WTC11 (cell line): Measurements from ENCODE around the gene RCE1. TPM values are rescaled to one million over a fixed set of nuclear protein-coding genes. Genes with fewer than 3 reads are reported as not detected.

ENCODE experiments used
- ATAC-seq: fragments of 200-7000 bp; cut with Tn5 transposase; 2 replicates; pipeline ENCODE4 v1.10.0; 2021; ENCODE audit warnings: mild to moderate bottlenecking, moderate library complexity
- CTCF ChIA-PET: fragments of 300-600 bp; sonication (Branson Sonifier 250); formaldehyde crosslinking; loops from one replicate; lab custom pipeline; 2021; ENCODE audit warnings: antibody characterized with exemption; lab: Charles Lee
- POLR2A ChIA-PET: fragments of 350-600 bp; sonication (Branson Sonifier 250); formaldehyde crosslinking; loops from one replicate; lab custom pipeline; 2021; ENCODE audit warnings: antibody characterized with exemption; lab: Charles Lee
- DNase-seq: peaks from one replicate; pipeline ENCODE4 v3.0.0; 2021; ENCODE audit warnings: low spot score
- H3K27ac Mint-ChIP-seq: 2 replicates; pipeline ENCODE4 v1.8.0; 2021; ENCODE audit warnings: mixed read lengths
- H3K27me3 Mint-ChIP-seq: 2 replicates; pipeline ENCODE4 v1.8.0; 2021; ENCODE audit warnings: low read depth, mild to moderate bottlenecking, moderate library complexity, mixed read lengths
- H3K36me3 Mint-ChIP-seq: 2 replicates; pipeline ENCODE4 v1.8.0; 2021; ENCODE audit warnings: mixed read lengths
- H3K4me1 Mint-ChIP-seq: 2 replicates; pipeline ENCODE4 v1.8.0; 2022; ENCODE audit warnings: mixed read lengths
- H3K4me3 Mint-ChIP-seq: 2 replicates; pipeline ENCODE4 v1.8.0; 2021; ENCODE audit warnings: mild to moderate bottlenecking, moderate library complexity, mixed read lengths
- H3K9me3 Mint-ChIP-seq: 2 replicates; pipeline ENCODE4 v1.8.0; 2021; ENCODE audit warnings: mixed read lengths
- CREB1 ChIP-seq: sonication (generic); formaldehyde crosslinking; IDR thresholded peaks from 2 replicates; pipeline ENCODE4 v1.8.0; 2023; ENCODE audit warnings: mild to moderate bottlenecking, missing genetic modification reagents
- CTCF ChIP-seq: fragments of 200-600 bp; IDR thresholded peaks from 2 replicates; pipeline ENCODE4 v1.8.0; 2022; ENCODE audit warnings: antibody characterized with exemption
- E2F1 ChIP-seq: sonication (generic); formaldehyde crosslinking; IDR thresholded peaks from 2 replicates; pipeline ENCODE4 v1.8.0; 2022; ENCODE audit warnings: mild to moderate bottlenecking, missing genetic modification reagents
- FOXP1 ChIP-seq: sonication (generic); formaldehyde crosslinking; IDR thresholded peaks from 2 replicates; pipeline ENCODE4 v1.8.0; 2022; ENCODE audit warnings: missing genetic modification reagents, mild to moderate bottlenecking, moderate library complexity, borderline replicate concordance
- IRF1 ChIP-seq: sonication (generic); formaldehyde crosslinking; IDR thresholded peaks from 2 replicates; pipeline ENCODE4 v1.8.0; 2023; ENCODE audit warnings: missing genetic modification reagents
- IRF2 ChIP-seq: sonication (generic); formaldehyde crosslinking; IDR thresholded peaks from 2 replicates; pipeline ENCODE4 v1.8.0; 2022; ENCODE audit warnings: low read depth, missing genetic modification reagents, borderline replicate concordance
- JAZF1 ChIP-seq: fragments of 250-450 bp; sonication (Bioruptor Pico); IDR thresholded peaks from 2 replicates; pipeline ENCODE4 v1.9.0; 2021; ENCODE audit warnings: moderate library complexity, mild to moderate bottlenecking, inconsistent platforms
- MXD4 ChIP-seq: fragments of 250-450 bp; sonication (Bioruptor Pico); IDR thresholded peaks from 2 replicates; pipeline ENCODE4 v1.8.0; 2021; ENCODE audit warnings: mild to moderate bottlenecking, moderate library complexity, borderline replicate concordance
- MYBL2 ChIP-seq: sonication (generic); formaldehyde crosslinking; IDR thresholded peaks from 2 replicates; pipeline ENCODE4 v1.8.1; 2023; ENCODE audit warnings: mild to moderate bottlenecking, moderate library complexity, missing genetic modification reagents
- NFYB ChIP-seq: sonication (generic); formaldehyde crosslinking; conservative IDR thresholded peaks from 2 replicates; pipeline ENCODE4 v1.8.0; 2022; ENCODE audit warnings: low read depth, missing genetic modification reagents
- NR2C2 ChIP-seq: sonication (generic); formaldehyde crosslinking; IDR thresholded peaks from 2 replicates; pipeline ENCODE4 v1.8.0; 2022; ENCODE audit warnings: mild to moderate bottlenecking, missing genetic modification reagents
- PRDM15 ChIP-seq: sonication (generic); formaldehyde crosslinking; IDR thresholded peaks from 2 replicates; pipeline ENCODE4 v1.8.0; 2022; ENCODE audit warnings: missing genetic modification reagents
- PRRX2 ChIP-seq: fragments of 250-450 bp; sonication (Bioruptor Pico); IDR thresholded peaks from 2 replicates; pipeline ENCODE4 v1.8.0; 2021; ENCODE audit warnings: mild to moderate bottlenecking
- SMAD3 ChIP-seq: sonication (generic); formaldehyde crosslinking; IDR thresholded peaks from 2 replicates; pipeline ENCODE4 v1.8.0; 2022; ENCODE audit warnings: missing genetic modification reagents, mild to moderate bottlenecking, borderline replicate concordance
- SOX15 ChIP-seq: fragments of 250-450 bp; sonication (Bioruptor Pico); IDR thresholded peaks from 2 replicates; pipeline ENCODE4 v1.9.0; 2021; ENCODE audit warnings: mild to moderate bottlenecking
- TP53 ChIP-seq: sonication (generic); formaldehyde crosslinking; IDR thresholded peaks from 2 replicates; pipeline ENCODE4 v1.8.1; 2023; ENCODE audit warnings: mild to moderate bottlenecking, missing genetic modification reagents
- ZBTB43 ChIP-seq: sonication (generic); formaldehyde crosslinking; IDR thresholded peaks from 2 replicates; pipeline ENCODE4 v1.8.1; 2023; ENCODE audit warnings: mild to moderate bottlenecking, missing genetic modification reagents
- ZNF219 ChIP-seq: sonication (generic); formaldehyde crosslinking; IDR thresholded peaks from 2 replicates; pipeline ENCODE4 v1.8.0; 2023; ENCODE audit warnings: missing genetic modification reagents, mild to moderate bottlenecking, borderline replicate concordance
- ZNF532 ChIP-seq: fragments of 250-450 bp; sonication (Bioruptor Pico); IDR thresholded peaks from 2 replicates; pipeline ENCODE4 v1.9.0; 2021; ENCODE audit warnings: mild to moderate bottlenecking, borderline replicate concordance
- total RNA-seq: library from RNA; stranded (reverse); gene quantifications from 3 replicates; pipeline ENCODE4 v1.2.3, GENCODE V29; 2021

RCE1 gene
- total RNA-seq, 1 experiment from 2014 or later, result 34.6 TPM

- TF ChIP-seq ZNF532 (CRISPR knock-in tag) (no peak), JAZF1 (CRISPR knock-in tag) (no peak), IRF2 (CRISPR knock-in tag) (no peak), PRDM15 (no peak), NR2C2 (CRISPR knock-in tag) (no peak), ZNF219 (no peak), MYBL2 (CRISPR knock-in tag) (no peak), TP53 (no peak), CREB1 (CRISPR knock-in tag) (no peak), CTCF (no peak), ZBTB43 (CRISPR knock-in tag) (no peak), IRF1 (no peak), NFYB (CRISPR knock-in tag) (no peak), SMAD3 (no peak)
Observed at GRCh38 chr11:66871521-66871901, 28.3 kb downstream of the RCE1 start (continued).

- peaks cover 6% of the 10 kb centered on the region for H3K4me1 Mint-ChIP-seq
- no peak for DNase-seq
- CTCF ChIA-PET, result no interaction called here
- no peaks in the 10 kb centered on the region for H3K36me3 Mint-ChIP-seq
- H3K27ac Mint-ChIP-seq, result no peak overlapping the region
- H3K4me3 Mint-ChIP-seq, result no peak overlapping the region
- POLR2A ChIA-PET, result no interaction called here
- no peak for ATAC-seq
- no peaks in the 10 kb centered on the region for H3K9me3 Mint-ChIP-seq
- no peaks in the 10 kb centered on the region for H3K27me3 Mint-ChIP-seq
- TF ChIP-seq FOXP1 (no peak), PRRX2 (CRISPR knock-in tag) (no peak), SOX15 (CRISPR knock-in tag) (no peak), CTCF (no peak), ZBTB43 (CRISPR knock-in tag) (no peak), E2F1 (CRISPR knock-in tag) (no peak), MXD4 (CRISPR knock-in tag) (no peak), NR2C2 (CRISPR knock-in tag) (no peak)
Observed at GRCh38 chr11:66874232-66874631, 31.0 kb downstream of the RCE1 start.
